Central memory CD4-positive, alpha-beta T cell (primary cell): ENCODE data around the gene LRRTM4.
"Not testable (repeated sequence)": the region's sequence is repeated elsewhere in the genome, so short reads cannot be mapped to it uniquely, and the experiment has no call there.

ENCODE experiments used
- DNase-seq: peaks from one replicate; pipeline ENCODE4 v3.0.0; 2022

LRRTM4 gene

DNA sequence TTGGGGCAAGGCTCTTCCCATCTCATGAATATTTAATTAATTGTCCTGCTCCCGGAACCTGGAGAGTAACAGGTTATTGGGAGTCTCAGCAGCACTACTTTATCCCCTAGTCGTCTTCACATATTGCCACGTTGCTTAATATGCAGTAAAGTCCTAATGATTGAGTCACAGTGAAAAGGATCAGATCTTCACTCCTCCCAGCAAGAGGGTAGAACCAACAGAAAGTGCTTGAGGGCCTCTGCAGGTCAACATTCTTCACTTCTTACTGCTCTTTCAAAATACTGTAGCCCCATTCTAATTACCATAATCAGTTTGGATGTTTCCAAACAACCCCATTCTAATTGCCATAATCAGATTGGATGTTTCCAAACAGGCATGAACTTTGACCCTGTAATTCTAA is 801.0 kb downstream of the LRRTM4 start:
- no peak for DNase-seq

DNA sequence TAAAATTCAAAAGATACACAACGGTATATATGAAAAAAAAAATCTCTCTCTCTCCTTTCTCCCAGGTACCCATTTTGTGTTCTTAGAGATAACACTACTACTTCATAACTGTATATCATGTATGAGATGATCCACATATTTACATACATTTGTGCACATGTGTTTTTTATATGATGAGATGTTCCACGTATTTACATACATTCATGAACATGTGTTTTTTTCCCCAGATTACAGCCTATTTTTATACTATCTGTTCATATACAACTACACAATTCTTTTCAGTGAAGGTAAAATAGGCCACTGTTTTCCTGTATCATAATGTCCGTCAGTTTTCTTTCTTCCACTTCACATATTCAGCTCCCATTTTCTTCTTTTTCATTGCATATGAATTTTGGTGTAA is 808.9 kb downstream of the LRRTM4 start:
- no peak for DNase-seq

DNA sequence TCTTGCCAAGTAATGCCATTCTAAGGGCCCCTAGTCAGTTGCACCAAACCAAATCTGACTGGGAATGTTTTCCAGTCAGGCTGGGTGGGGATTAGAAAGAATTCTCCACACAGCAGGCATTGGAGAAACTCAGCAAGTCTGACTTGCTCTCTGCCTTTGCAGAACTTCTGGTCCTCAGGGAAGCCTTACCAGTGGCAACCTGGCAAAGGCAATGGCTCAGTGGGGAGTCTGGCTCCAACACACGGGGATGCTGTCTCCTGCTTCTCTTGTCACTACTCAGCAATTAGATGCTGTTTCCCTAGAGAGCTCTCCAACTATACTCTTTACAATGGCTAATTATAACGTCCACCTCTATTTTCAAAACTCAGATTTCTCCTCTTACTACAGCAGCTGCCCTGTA is 810.7 kb downstream of the LRRTM4 start:
- DNase-seq = no peak

DNA sequence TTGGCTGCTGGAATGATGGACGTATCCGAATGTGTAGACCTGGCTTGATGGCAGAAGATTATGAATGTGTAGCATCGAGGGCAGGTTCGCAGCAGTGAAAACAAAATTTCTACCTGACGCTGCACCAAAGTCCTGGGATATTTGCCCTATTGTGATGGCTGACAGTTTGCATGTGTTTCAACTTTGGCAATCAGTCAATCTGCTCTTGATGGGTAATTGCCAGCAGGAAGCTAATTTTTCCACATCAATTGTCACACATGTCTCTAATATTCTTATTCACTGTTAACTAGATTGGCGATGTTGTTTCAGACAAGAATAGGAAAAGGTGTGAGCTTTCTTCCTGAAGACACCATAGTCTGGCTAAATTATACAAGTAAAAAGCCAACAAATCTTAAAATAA is 821.3 kb downstream of the LRRTM4 start:
- no peak for DNase-seq

DNA sequence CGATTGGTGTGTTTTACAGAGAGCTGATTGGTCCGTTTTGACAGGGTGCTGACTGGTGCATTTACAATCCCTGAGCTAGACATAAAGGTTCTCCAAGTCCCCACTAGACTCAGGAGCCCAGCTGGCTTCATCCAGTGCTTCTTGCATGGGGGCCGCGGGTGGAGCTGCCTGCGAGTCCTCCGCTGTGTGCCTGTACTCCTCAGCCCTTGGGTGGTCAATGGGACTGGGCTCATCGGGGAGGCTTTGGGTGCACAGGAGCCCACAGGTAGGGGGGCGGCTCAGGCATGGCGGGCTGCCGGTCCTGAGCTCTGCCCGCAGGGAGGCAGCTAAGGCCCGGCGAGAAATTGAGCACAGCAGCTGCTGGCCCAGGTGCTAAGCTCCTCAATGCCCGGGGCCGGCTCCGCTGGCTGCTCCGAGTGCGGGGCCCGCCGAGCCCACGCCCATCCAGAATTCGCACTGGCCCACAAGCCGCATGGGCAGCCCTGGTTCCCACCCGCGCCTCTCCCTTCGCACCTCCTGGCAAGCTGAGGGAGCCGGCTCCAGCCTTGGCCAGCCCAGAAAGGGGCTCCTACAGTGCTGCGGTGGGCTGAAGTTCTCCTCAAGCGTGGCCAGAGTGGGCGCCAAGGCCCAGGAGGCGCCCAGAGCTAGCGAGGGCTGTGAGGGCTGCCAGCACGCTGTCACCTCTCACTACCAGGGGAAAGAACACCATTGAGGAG is 824.0 kb downstream of the LRRTM4 start:
- DNase-seq = not testable (repeated sequence)
